Measurements from ENCODE around the gene CCNF. TPM values are rescaled to one million over a fixed set of nuclear protein-coding genes. Genes with fewer than 3 reads are reported as not detected.

Gene CCNF
- total RNA-seq, 1 experiment from 2014 or later = 60.8 TPM

GRCh38 chr16:2481676-2482075 lies 52.4 kb downstream of the CCNF start:
- Histone ChIP-seq H3K9ac (ENCODE audit: low read length) (no peak overlapping the region), H4K20me1 (ENCODE audit: insufficient read depth) (no peaks in the 10 kb centered on the region), H3K79me2 (ENCODE audit: insufficient read depth, low read length) (peaks cover 30% of the 10 kb centered on the region; the same call in 1 of the 2 replicates), H3K4me2 (ENCODE audit: low read length) (no peak overlapping the region), H3K36me3 (ENCODE audit: control insufficient read depth in 1 of 2, insufficient read depth in 2 of 2, low read length in 2 of 2) (no peaks in the 10 kb centered on the region), H3K9me2 (ENCODE audit: insufficient read depth) (no peaks in the 10 kb centered on the region), H3K27ac (ENCODE audit: low read depth, low read length) (no peak overlapping the region), H3K4me1 (ENCODE audit: control insufficient read depth in 1 of 2, insufficient read depth in 2 of 2, low read length in 2 of 2) (no peaks in the 10 kb centered on the region), H3K27me3 (ENCODE audit: insufficient read depth, low read length) (no peaks in the 10 kb centered on the region), H3K4me3 (replicated peaks in 1 of 2; ENCODE audit: low read depth in 1 of 2, low read length in 2 of 2) (no peak overlapping the region), H2AFZ (ENCODE audit: low read depth, low read length, poor library complexity, severe bottlenecking) (no peak overlapping the region), H3K9me3 (ENCODE audit: control insufficient read depth in 1 of 2, insufficient read depth in 1 of 2, low read depth in 1 of 2, low read length in 2 of 2) (no peaks in the 10 kb centered on the region)
- DNase-seq (ENCODE audit: low read depth, low spot score) (no peak), ATAC-seq (no peak)
- ChIA-PET POLR2A (no interaction called here), RAD21 (ENCODE audit: low non-redundant PET in 1 of 2, low total read pairs in 2 of 2, uncharacterized antibody in 2 of 2, unreplicated experiment in 2 of 2) (no interaction called here), CTCF (no interaction called here)
- TF ChIP-seq SP1 (IDR thresholded peaks at IDR 0.05; ENCODE audit: low read depth) (no peak), SIN3A (IDR thresholded peaks at IDR 0.05; ENCODE audit: low read depth) (no peak), TCF7L2 (IDR thresholded peaks at IDR 0.05; ENCODE audit: borderline replicate concordance, extremely low read depth, insufficient read depth, insufficient read length) (no peak), FOSL1 (IDR thresholded peaks at IDR 0.05; ENCODE audit: low read depth) (no peak), ZBTB33 (IDR thresholded peaks at IDR 0.05; ENCODE audit: extremely low read depth, insufficient replicate concordance, low read length) (no peak), ATF3 (IDR thresholded peaks at IDR 0.05) (no peak), POLR2AphosphoS5 (IDR thresholded peaks at IDR 0.05; ENCODE audit: low read depth, low read length) (no peak)
- BruUV-seq (replicated peaks) = no TSS peak
- intact Hi-C loops (cut with micrococcal nuclease) = no loop called here

- ChIA-PET RAD21 (ENCODE audit: low non-redundant PET in 1 of 2, low total read pairs in 2 of 2, uncharacterized antibody in 2 of 2, unreplicated experiment in 2 of 2) (no interaction called here), POLR2A (no interaction called here), CTCF (no interaction called here)
- no peak overlapping the region for H3K9ac ChIP-seq (ENCODE audit: low read length)
- no peak overlapping the region for H3K4me3 ChIP-seq (replicated peaks in 1 of 2; ENCODE audit: low read depth in 1 of 2, low read length in 2 of 2)
- DNase-seq (ENCODE audit: low read depth, low spot score) (no peak), ATAC-seq (no peak)
- TF ChIP-seq ZFX (IDR thresholded peaks at IDR 0.05) = no peak
- TF ChIP-seq EZH2phosphoT487 (IDR thresholded peaks at IDR 0.05; ENCODE audit: borderline replicate concordance) = no peak
- no peak for TF ChIP-seq YY1 (IDR thresholded peaks at IDR 0.05; ENCODE audit: extremely low read depth, insufficient replicate concordance, low read depth, low read length)
- no peak for TF ChIP-seq FOSL1 (IDR thresholded peaks at IDR 0.05; ENCODE audit: low read depth)
- no peak for TF ChIP-seq EZH2 (IDR thresholded peaks at IDR 0.05)
- TF ChIP-seq POLR2AphosphoS5 (IDR thresholded peaks at IDR 0.05; ENCODE audit: low read depth, low read length) = no peak
- no peaks in the 10 kb centered on the region for H3K36me3 ChIP-seq (ENCODE audit: control insufficient read depth in 1 of 2, insufficient read depth in 2 of 2, low read length in 2 of 2)
- no peaks in the 10 kb centered on the region for H3K9me3 ChIP-seq (ENCODE audit: control insufficient read depth in 1 of 2, insufficient read depth in 1 of 2, low read depth in 1 of 2, low read length in 2 of 2)
- H3K4me1 ChIP-seq (ENCODE audit: control insufficient read depth in 1 of 2, insufficient read depth in 2 of 2, low read length in 2 of 2) = no peaks in the 10 kb centered on the region
- H3K27me3 ChIP-seq (ENCODE audit: insufficient read depth, low read length) = no peaks in the 10 kb centered on the region
- BruUV-seq (replicated peaks) = no TSS peak
- no peaks in the 10 kb centered on the region for H4K20me1 ChIP-seq (ENCODE audit: insufficient read depth)
- intact Hi-C loops (cut with micrococcal nuclease) = no loop called here
- H2AFZ ChIP-seq (ENCODE audit: low read depth, low read length, poor library complexity, severe bottlenecking) = no peak overlapping the region
- no peak overlapping the region for H3K27ac ChIP-seq (ENCODE audit: low read depth, low read length)
- H3K79me2 ChIP-seq (ENCODE audit: insufficient read depth, low read length) = peaks cover 24% of the 10 kb centered on the region; the same call in 1 of the 2 replicates
- H3K4me2 ChIP-seq (ENCODE audit: low read length) = no peak overlapping the region
- no peaks in the 10 kb centered on the region for H3K9me2 ChIP-seq (ENCODE audit: insufficient read depth)
Observed at GRCh38 chr16:2482249-2482648, 53.0 kb downstream of the CCNF start.
